ENCODE measurements around the gene SGCB.

SGCB gene

GRCh38 chr4:52049266-52049665 is 11.2 kb upstream of the SGCB start:
- Mint-ChIP-seq H3K4me1 (peaks cover 13% of the 10 kb centered on the region in 2 donors), H3K9me3 (no peaks in the 10 kb centered on the region), H3K27ac (no peak overlapping the region), H3K27me3 (peaks cover 46 to 49% of the 10 kb centered on the region in 2 donors), H3K4me3 (no peak overlapping the region), H3K36me3 (no peaks in the 10 kb centered on the region)
- DNase-seq (no peak), ATAC-seq (replicated peaks) (no peak)

GRCh38 chr4:52045028-52045427 is 6.9 kb upstream of the SGCB start:
- Mint-ChIP-seq H3K27me3 (peaks cover 40 to 47% of the 10 kb centered on the region in 2 donors), H3K4me3 (no peak overlapping the region), H3K36me3 (no peaks in the 10 kb centered on the region), H3K4me1 (no peaks in the 10 kb centered on the region), H3K9me3 (no peaks in the 10 kb centered on the region), H3K27ac (no peak overlapping the region)
- DNase-seq (no peak), ATAC-seq (replicated peaks) (no peak)

DNA sequence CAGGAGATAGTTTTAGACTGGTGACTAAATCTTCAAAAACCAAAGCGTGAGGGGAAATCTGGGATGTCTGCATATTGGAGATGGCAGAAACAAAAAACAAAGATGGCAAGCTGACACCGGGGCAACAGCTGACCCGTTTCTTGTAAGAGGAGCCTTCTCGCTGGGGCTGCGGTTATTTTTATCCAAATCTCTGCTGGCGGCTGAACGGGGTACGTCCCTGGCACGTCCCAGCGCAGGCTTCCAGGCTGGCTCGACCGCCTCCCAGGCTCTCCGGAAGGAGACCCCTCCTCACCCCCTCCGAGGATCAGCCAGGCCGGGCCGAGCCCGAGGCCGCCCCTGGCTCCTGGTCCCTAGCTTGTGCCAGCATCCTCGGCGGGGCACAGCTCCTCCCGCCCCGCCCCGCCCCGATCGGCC is 403 bp downstream of the SGCB start:
- DNase-seq (no peak), ATAC-seq (replicated peaks) (peak; percentile 66 to 67)
- Mint-ChIP-seq H3K27ac (peak overlapping the region; percentile 73), H3K27me3 (peaks cover 19 to 36% of the 10 kb centered on the region in 2 donors), H3K9me3 (no peaks in the 10 kb centered on the region), H3K4me1 (peaks cover 13 to 18% of the 10 kb centered on the region in 2 donors), H3K36me3 (peaks cover 0 to 3% of the 10 kb centered on the region in 2 donors), H3K4me3 (peak overlapping the region; percentile 82 to 84)

GRCh38 chr4:52036886-52037530 is 1.1 kb downstream of the SGCB start:
- H3K9me3 Mint-ChIP-seq = no peaks in the 10 kb centered on the region
- H3K4me3 Mint-ChIP-seq = peak overlapping the region; percentile 82 to 84
- peaks cover 15 to 30% of the 10 kb centered on the region in 2 donors for H3K27me3 Mint-ChIP-seq
- peaks cover 0 to 3% of the 10 kb centered on the region in 2 donors for H3K36me3 Mint-ChIP-seq
- peaks cover 15 to 18% of the 10 kb centered on the region in 2 donors for H3K4me1 Mint-ChIP-seq
- H3K27ac Mint-ChIP-seq = no peak overlapping the region
- DNase-seq (no peak), ATAC-seq (replicated peaks) (no peak)

DNA sequence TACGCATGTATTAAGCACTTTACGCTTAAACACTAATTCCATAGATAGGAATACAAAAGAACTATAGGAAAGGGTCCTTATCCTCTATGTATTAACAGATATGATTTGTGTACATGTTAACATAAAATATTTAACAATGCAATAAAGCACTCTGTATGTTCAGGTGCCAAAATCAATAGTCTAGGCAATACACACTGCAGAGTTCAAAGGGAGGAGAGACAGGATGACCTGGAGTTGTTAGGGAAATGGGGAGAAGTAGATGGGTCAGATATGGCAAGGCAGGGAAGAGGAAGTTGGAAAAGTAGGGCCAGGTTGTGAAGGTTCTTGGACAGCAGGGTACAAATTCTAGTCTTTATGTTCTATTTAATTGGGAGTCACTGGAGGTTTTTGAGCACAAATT is 2.9 kb downstream of the SGCB start:
- Mint-ChIP-seq H3K27ac (no peak overlapping the region), H3K27me3 (peaks cover 6 to 20% of the 10 kb centered on the region in 2 donors), H3K4me1 (peaks cover 18 to 23% of the 10 kb centered on the region in 2 donors), H3K36me3 (peaks cover 3 to 6% of the 10 kb centered on the region in 2 donors), H3K4me3 (no peak overlapping the region), H3K9me3 (no peaks in the 10 kb centered on the region)
- ATAC-seq (replicated peaks) = no peak
- DNase-seq = no peak

DNA sequence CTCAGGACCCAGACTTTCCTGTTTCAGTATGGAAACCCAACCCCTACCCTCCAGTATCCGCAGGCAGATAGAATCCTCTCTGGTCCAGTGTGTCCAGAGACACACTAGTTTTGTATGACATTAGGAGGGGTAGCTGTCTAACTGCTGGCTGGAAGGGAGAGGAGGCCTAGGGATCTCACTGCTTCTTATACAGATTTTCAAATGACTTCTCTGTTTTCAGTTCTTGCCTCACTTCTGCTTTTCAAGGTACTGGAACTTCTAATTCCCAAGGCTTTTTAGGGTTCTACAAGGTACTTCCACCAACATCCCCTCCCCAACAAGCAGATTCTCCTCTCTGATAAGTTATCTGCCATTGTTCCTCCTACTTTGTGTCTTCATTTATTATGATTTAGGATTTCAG is 6.1 kb downstream of the SGCB start:
- Mint-ChIP-seq H3K9me3 (no peaks in the 10 kb centered on the region), H3K27me3 (peaks cover 6 to 9% of the 10 kb centered on the region in 2 donors), H3K36me3 (peaks cover 6 to 10% of the 10 kb centered on the region in 2 donors), H3K4me1 (peaks cover 17 to 18% of the 10 kb centered on the region in 2 donors), H3K27ac (no peak overlapping the region), H3K4me3 (no peak overlapping the region)
- ATAC-seq (replicated peaks) = no peak
- DNase-seq = no peak

- Mint-ChIP-seq H3K36me3 (peaks cover 3 to 16% of the 10 kb centered on the region in 2 donors), H3K9me3 (no peaks in the 10 kb centered on the region), H3K27me3 (no peaks in the 10 kb centered on the region), H3K4me1 (peaks cover 5% of the 10 kb centered on the region in 2 donors), H3K27ac (no peak overlapping the region), H3K4me3 (no peak overlapping the region)
- DNase-seq = no peak
- no peak for ATAC-seq (replicated peaks)
These were observed 9.1 kb downstream of the SGCB start for GRCh38 chr4:52028970-52029369.

- no peaks in the 10 kb centered on the region for H3K27me3 Mint-ChIP-seq
- no peak for ATAC-seq (replicated peaks)
- H3K27ac Mint-ChIP-seq = no peak within 1 kb of the TSS
- peaks cover 1 to 7% of the 10 kb centered on the region in 2 donors for H3K36me3 Mint-ChIP-seq
- H3K4me3 Mint-ChIP-seq = no peak within 1 kb of the TSS
- H3K9me3 Mint-ChIP-seq = no peaks in the 10 kb centered on the region
- H3K4me1 Mint-ChIP-seq = peaks cover 0 to 2% of the 10 kb centered on the region in 2 donors
- no peak for DNase-seq
These were observed 18.0 kb downstream of the SGCB start, which contains the start of gene LRRC66 for GRCh38 chr4:52019936-52020657. LRRC66 (minus strand) TSS chr4:52020363; CDS start chr4:52017613, 2,750 bp downstream.

DNA sequence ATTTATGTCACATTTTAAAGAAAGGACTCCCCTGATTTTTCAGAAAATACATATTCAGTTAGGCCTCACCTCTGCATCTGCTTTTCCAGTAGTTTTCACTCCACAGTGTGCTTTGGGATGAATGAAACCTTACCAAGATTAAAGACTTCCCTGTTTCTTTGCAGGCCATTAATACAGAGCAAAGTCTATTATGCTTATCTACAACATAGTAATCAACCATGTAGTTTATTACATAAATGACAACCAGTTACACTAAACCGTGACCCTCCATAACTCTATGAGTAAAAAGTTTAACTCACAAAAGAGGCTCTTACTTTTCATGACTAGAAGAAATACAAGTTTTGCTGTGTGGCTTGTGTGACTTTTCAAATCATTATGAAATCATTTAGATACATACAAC is 20.3 kb downstream of the SGCB start:
- no peak for DNase-seq
- Mint-ChIP-seq H3K4me3 (no peak overlapping the region), H3K9me3 (no peaks in the 10 kb centered on the region), H3K4me1 (peaks cover 0 to 6% of the 10 kb centered on the region in 2 donors), H3K27ac (no peak overlapping the region), H3K36me3 (no peaks in the 10 kb centered on the region), H3K27me3 (no peaks in the 10 kb centered on the region)
- no peak for ATAC-seq (replicated peaks)

GRCh38 chr4:52016981-52017380 is 21.1 kb downstream of the SGCB start:
- Mint-ChIP-seq H3K4me1 (peaks cover 0 to 6% of the 10 kb centered on the region in 2 donors), H3K9me3 (no peaks in the 10 kb centered on the region), H3K27ac (no peak overlapping the region), H3K4me3 (no peak overlapping the region), H3K36me3 (no peaks in the 10 kb centered on the region), H3K27me3 (no peaks in the 10 kb centered on the region)
- ATAC-seq (replicated peaks) (no peak), DNase-seq (no peak)

DNA sequence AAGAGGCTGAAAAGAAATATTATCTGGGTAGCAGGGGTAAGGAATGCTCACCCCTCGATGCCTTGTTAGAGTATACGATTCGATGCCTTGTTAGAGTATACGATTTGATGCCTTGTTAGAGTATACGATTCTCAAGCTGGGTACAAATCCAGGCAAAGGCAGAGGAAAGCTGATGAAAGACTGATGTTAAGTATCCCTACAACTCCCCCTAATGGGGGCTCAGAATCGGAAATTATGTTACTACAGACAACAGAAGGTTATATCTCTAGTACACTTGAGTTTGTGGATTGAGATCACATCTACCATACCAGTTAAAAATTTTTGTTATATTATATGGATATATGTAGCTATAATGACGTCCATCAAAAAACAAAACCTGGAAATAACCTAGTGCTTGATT is 22.7 kb downstream of the SGCB start:
- H3K27me3 Mint-ChIP-seq = no peaks in the 10 kb centered on the region
- peaks cover 0 to 6% of the 10 kb centered on the region in 2 donors for H3K4me1 Mint-ChIP-seq
- no peak overlapping the region for H3K4me3 Mint-ChIP-seq
- no peak overlapping the region for H3K27ac Mint-ChIP-seq
- H3K36me3 Mint-ChIP-seq = no peaks in the 10 kb centered on the region
- ATAC-seq (replicated peaks) = no peak
- DNase-seq = no peak
- no peaks in the 10 kb centered on the region for H3K9me3 Mint-ChIP-seq

GRCh38 chr4:52014903-52015302 is 23.2 kb downstream of the SGCB start:
- no peak overlapping the region for H3K27ac Mint-ChIP-seq
- H3K9me3 Mint-ChIP-seq = no peaks in the 10 kb centered on the region
- peaks cover 0 to 6% of the 10 kb centered on the region in 2 donors for H3K4me1 Mint-ChIP-seq
- DNase-seq (no peak), ATAC-seq (replicated peaks) (peak in 1 of 2 donors; percentile 38)
- H3K4me3 Mint-ChIP-seq = no peak overlapping the region
- H3K36me3 Mint-ChIP-seq = no peaks in the 10 kb centered on the region
- H3K27me3 Mint-ChIP-seq = no peaks in the 10 kb centered on the region

DNA sequence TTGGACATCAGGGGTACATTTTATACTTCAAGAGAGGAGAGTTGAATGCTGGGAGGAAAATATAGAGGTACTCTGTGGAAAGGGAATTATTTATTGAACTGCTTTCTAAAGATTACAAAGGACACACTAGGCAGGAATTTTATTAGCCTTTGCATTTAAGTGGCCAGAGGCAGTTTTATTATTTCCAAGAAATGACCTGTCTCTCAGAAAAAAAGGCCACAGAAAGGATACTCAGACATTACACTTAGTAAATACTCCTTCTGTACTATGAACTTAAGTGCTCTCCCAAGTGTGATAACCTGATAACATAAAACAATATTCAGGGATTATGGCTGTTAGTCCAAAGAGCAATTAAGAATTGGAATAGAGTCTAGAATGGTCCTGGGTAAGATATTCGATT is 25.4 kb downstream of the SGCB start:
- H3K9me3 Mint-ChIP-seq = no peaks in the 10 kb centered on the region
- H3K4me3 Mint-ChIP-seq = no peak overlapping the region
- ATAC-seq (replicated peaks) = no peak
- no peaks in the 10 kb centered on the region for H3K27me3 Mint-ChIP-seq
- peaks cover 0 to 6% of the 10 kb centered on the region in 2 donors for H3K4me1 Mint-ChIP-seq
- no peak overlapping the region for H3K27ac Mint-ChIP-seq
- no peak for DNase-seq
- no peaks in the 10 kb centered on the region for H3K36me3 Mint-ChIP-seq

- Mint-ChIP-seq H3K27ac (no peak overlapping the region), H3K27me3 (no peaks in the 10 kb centered on the region), H3K4me1 (peaks cover 0 to 6% of the 10 kb centered on the region in 2 donors), H3K9me3 (no peaks in the 10 kb centered on the region), H3K36me3 (no peaks in the 10 kb centered on the region), H3K4me3 (no peak overlapping the region)
- DNase-seq = no peak
- no peak for ATAC-seq (replicated peaks)
These were observed 27.1 kb downstream of the SGCB start for GRCh38 chr4:52010986-52011385.

- no peaks in the 10 kb centered on the region for H3K4me1 Mint-ChIP-seq
- H3K27ac Mint-ChIP-seq = no peak overlapping the region
- H3K36me3 Mint-ChIP-seq = no peaks in the 10 kb centered on the region
- DNase-seq (no peak), ATAC-seq (replicated peaks) (no peak)
- H3K4me3 Mint-ChIP-seq = no peak overlapping the region
- no peaks in the 10 kb centered on the region for H3K9me3 Mint-ChIP-seq
- H3K27me3 Mint-ChIP-seq = no peaks in the 10 kb centered on the region
These were observed 31.2 kb downstream of the SGCB start for GRCh38 chr4:52006887-52007286.

All from stimulated activated naive B cell treated with anti-CD40 and anti-IgM and Interleukin-4, amounts not matched to agents 10 μg/mL and 1 μg/mL and 100 μg/mL, for 72 hours (primary cell).